Chondrocyte (in vitro differentiated cells): ENCODE measurements around the gene ZNF491. TPM values are rescaled to one million over a fixed set of nuclear protein-coding genes. Genes with fewer than 3 reads are reported as not detected.

Experiments
- DNase-seq: peaks from one replicate; pipeline ENCODE4 v3.0.0; 2021; ENCODE audit warnings: mixed read lengths, low spot score
- H3K27ac Mint-ChIP-seq: one replicate; pipeline ENCODE4 v1.8.0; 2021; ENCODE audit warnings: mild to moderate bottlenecking, moderate library complexity, mixed read lengths; ENCODE audit not compliant: unreplicated experiment
- H3K27me3 Mint-ChIP-seq: 2 replicates; pipeline ENCODE4 v1.8.0; 2021; ENCODE audit warnings: low read depth, mixed read lengths
- H3K36me3 Mint-ChIP-seq: 2 replicates; pipeline ENCODE4 v1.8.0; 2021; ENCODE audit warnings: low read depth, mixed read lengths
- H3K4me1 Mint-ChIP-seq: 2 replicates; pipeline ENCODE4 v1.8.0; 2021; ENCODE audit warnings: low read depth, mild to moderate bottlenecking, mixed read lengths
- H3K4me3 Mint-ChIP-seq: one replicate; pipeline ENCODE4 v1.8.0; 2021; ENCODE audit warnings: mild to moderate bottlenecking, moderate library complexity, mixed read lengths; ENCODE audit not compliant: unreplicated experiment
- H3K9me3 Mint-ChIP-seq: 2 replicates; pipeline ENCODE4 v1.8.0; 2021; ENCODE audit warnings: low read depth, mixed read lengths
- CTCF ChIP-seq: fragments of 200-600 bp; sonication (generic); IDR thresholded peaks from 2 replicates; pipeline ENCODE4 v1.5.0; 2021; ENCODE audit warnings: antibody characterized with exemption, mild to moderate bottlenecking, moderate library complexity
- total RNA-seq: library from RNA; stranded (reverse); gene quantifications from 3 replicates; pipeline ENCODE4 v1.2.1, GENCODE V29; 2021

Gene ZNF491
- total RNA-seq, 1 donor from 2014 or later = 4.2 TPM

GRCh38 chr19:11853358-11853757 is 55.0 kb downstream of the ZNF491 start:
- Mint-ChIP-seq H3K9me3 (peaks cover 9% of the 10 kb centered on the region), H3K36me3 (peaks cover 7% of the 10 kb centered on the region), H3K4me1 (peaks cover 9% of the 10 kb centered on the region), H3K4me3 (no peak overlapping the region), H3K27ac (no peak overlapping the region), H3K27me3 (no peaks in the 10 kb centered on the region)
- no peak for DNase-seq
- no peak for TF ChIP-seq CTCF

DNA sequence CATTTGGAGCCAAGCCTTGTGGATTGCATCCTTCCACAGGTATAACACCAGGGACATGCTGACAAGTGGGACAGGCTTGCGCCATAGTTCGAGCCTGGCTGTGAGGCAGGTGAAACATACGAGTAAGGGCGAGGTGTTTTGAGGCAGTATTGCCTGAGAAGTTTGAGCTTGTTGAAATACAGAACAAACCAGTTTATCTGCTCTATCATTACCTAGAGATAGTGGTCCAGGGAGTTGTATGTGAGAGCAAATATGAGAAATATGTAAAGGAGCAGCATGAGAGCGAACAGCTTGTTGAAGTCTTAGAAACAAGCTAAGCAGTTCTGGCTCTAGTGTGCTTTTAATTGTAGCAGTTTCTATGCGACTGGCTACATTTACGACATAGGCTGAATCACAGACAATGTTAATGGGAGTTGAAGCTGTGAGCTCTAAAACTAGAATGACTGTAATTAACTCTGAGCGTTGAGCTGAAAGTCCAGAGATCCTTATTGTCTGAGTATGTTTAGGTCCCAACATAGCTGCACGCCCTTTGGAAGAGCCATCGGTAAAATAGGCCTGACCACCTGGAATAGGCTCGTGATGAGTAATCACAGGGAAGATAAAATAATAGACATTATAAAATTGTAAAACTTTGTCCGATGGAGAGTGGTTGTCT is 58.4 kb downstream of the ZNF491 start:
- H3K4me1 Mint-ChIP-seq = no peaks in the 10 kb centered on the region
- peaks cover 21% of the 10 kb centered on the region for H3K9me3 Mint-ChIP-seq

More for the DNA sequence above, 58.4 kb downstream of the ZNF491 start:
- Mint-ChIP-seq H3K36me3 (peaks cover 10% of the 10 kb centered on the region), H3K27me3 (no peaks in the 10 kb centered on the region), H3K27ac (no peak overlapping the region), H3K4me3 (no peak overlapping the region)
- no peak for TF ChIP-seq CTCF
- no peak for DNase-seq

Other genes starting within 250 kb of the ZNF491 start
- 36.2 to 43.8 TPM (median 37.7 TPM) in 3 replicates for gene ELOF1, start 239.3 kb upstream of the ZNF491 start, total RNA-seq
- 0.45 TPM in 1 of 3 replicates, not detected in the others for gene ACP5, start 220.9 kb upstream of the ZNF491 start, total RNA-seq
- gene ZNF627, start 201.0 kb upstream of the ZNF491 start, total RNA-seq = 13.0 to 14.2 TPM (median 13.6 TPM) in 3 replicates
- gene ZNF823, start 59.6 kb upstream of the ZNF491 start, total RNA-seq = 3.7 to 5.5 TPM (median 3.8 TPM) in 3 replicates
- 4.9 to 5.8 TPM (median 5.6 TPM) in 3 replicates for gene ZNF441, start 31.5 kb upstream of the ZNF491 start, total RNA-seq
- gene ZNF440, start 15.8 kb downstream of the ZNF491 start, total RNA-seq = 8.2 to 11.6 TPM (median 8.4 TPM) in 3 replicates
- gene ZNF439, start 50.2 kb downstream of the ZNF491 start, total RNA-seq = 1.1 to 5.7 TPM (median 4.9 TPM) in 3 replicates
- 11.9 to 15.4 TPM (median 12.0 TPM) in 3 replicates for gene ZNF69, start 89.3 kb downstream of the ZNF491 start, total RNA-seq
- gene ZNF700, start 126.6 kb downstream of the ZNF491 start, total RNA-seq = 4.8 to 8.1 TPM (median 5.5 TPM) in 3 replicates
- 1.1 to 3.5 TPM (median 2.7 TPM) in 3 replicates for gene ZNF763, start 166.5 kb downstream of the ZNF491 start, total RNA-seq
- gene ZNF433, start 237.2 kb downstream of the ZNF491 start, total RNA-seq = 4.1 to 6.8 TPM (median 6.0 TPM) in 3 replicates